ENCODE measurements around the gene ECT2. TPM values are rescaled to one million over a fixed set of nuclear protein-coding genes. Genes with fewer than 3 reads are reported as not detected.
A peak's percentile ranks its signal among the peaks of the same experiment; 100 is the strongest.
"Not testable (repeated sequence)": the region's sequence is repeated elsewhere in the genome, so short reads cannot be mapped to it uniquely, and the experiment has no call there.

The ECT2 gene
- total RNA-seq, 2 experiments from 2014 or later, result 55.3 to 59.4 TPM

DNA sequence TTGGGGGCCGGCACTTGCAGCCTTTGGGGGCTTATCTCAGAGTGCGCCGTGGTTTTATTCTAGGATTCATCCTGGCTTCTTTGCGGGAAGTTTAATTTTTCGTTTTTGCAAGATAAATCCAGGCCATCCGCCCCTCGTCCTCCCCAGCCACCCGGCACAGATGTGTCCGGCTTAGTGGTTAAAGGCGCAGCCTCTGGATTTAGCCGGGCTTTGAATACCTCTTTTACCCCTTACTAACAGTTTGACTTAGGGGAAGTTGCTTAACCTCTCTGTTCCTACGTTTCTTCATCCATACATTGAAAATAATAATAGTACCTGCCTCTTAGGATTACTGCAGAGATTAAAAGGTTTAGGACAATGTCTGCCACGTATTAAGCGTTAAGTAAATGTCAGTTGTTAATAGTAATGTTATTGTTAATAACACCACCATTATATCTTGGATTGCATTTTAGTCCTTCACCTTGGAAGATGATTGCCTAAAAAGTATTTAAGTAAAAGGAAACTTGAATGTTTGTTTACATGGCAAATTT, 714 bp downstream of the ECT2 start:
- intact Hi-C loops (cut with micrococcal nuclease), result loop anchor here (2.0 to 5.0 kb wide), 4 partner anchors 51 to 904 kb away; no protein-coding TSS in a partner anchor

GRCh38 chr3:172752651-172753050, 2.1 kb downstream of the ECT2 start:
- Mint-ChIP-seq H3K27me3 (ENCODE audit: low read depth) (no peaks in the 10 kb centered on the region), H3K9me3 (no peaks in the 10 kb centered on the region), H3K4me1 (ENCODE audit: low read depth) (peaks cover 13% of the 10 kb centered on the region), H3K27ac (no peak overlapping the region), H3K36me3 (ENCODE audit: low read depth) (peaks cover 22% of the 10 kb centered on the region), H3K4me3 (no peak overlapping the region)
- intact Hi-C loops (cut with micrococcal nuclease), result loop anchor here (5.0 kb wide), 1 partner anchor 50 kb away; no protein-coding TSS in a partner anchor
- DNase-seq, result no peak
- CTCF ChIA-PET, result no interaction called here

More for the DNA sequence above, 714 bp downstream of the ECT2 start:
- H3K27ac Mint-ChIP-seq, result peak overlapping the region; percentile 94
- no peaks in the 10 kb centered on the region for H3K9me3 Mint-ChIP-seq
- peaks cover 13% of the 10 kb centered on the region for H3K4me1 Mint-ChIP-seq (ENCODE audit: low read depth)
- no peaks in the 10 kb centered on the region for H3K27me3 Mint-ChIP-seq (ENCODE audit: low read depth)
- CTCF ChIA-PET, result interaction anchor here (1.4 to 1.8 kb wide), 2 partner anchors 11 to 78 kb away, joined by 6 to 9 read pairs; no protein-coding TSS in a partner anchor
- peaks cover 15% of the 10 kb centered on the region for H3K36me3 Mint-ChIP-seq (ENCODE audit: low read depth)
- DNase-seq, result peak; percentile 36
- peak overlapping the region; percentile 99 for H3K4me3 Mint-ChIP-seq

GRCh38 chr3:172753125-172753524, 2.6 kb downstream of the ECT2 start:
- peaks cover 26% of the 10 kb centered on the region for H3K36me3 Mint-ChIP-seq (ENCODE audit: low read depth)

DNA sequence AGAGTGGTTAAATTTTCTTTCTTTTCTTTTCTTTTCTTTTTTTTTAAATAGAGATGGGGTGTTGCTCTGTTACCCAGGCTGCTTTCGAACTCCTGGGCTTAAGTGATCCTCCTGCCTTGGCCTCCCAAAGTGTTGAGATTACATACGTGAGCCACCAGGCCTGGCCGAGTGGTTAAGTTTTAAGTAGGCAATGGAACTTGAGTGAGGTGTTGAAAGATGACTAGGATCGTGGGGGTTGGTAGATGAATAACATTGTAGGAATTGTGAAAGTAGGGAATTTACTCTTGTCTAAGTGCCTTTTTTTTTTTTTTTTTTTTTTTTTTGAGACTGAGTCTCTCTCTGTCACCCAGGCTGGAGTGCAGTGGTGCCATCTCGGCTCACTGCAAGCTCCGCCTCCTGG, 9.9 kb downstream of the ECT2 start:
- H3K27ac Mint-ChIP-seq; H3K4me3 Mint-ChIP-seq; CTCF ChIA-PET; H3K27me3 Mint-ChIP-seq (ENCODE audit: low read depth); H3K4me1 Mint-ChIP-seq (ENCODE audit: low read depth); intact Hi-C loops (cut with micrococcal nuclease); H3K9me3 Mint-ChIP-seq; DNase-seq: not testable (repeated sequence)
- peaks cover 53% of the 10 kb centered on the region for H3K36me3 Mint-ChIP-seq (ENCODE audit: low read depth)

More at GRCh38 chr3:172753125-172753524, 2.6 kb downstream of the ECT2 start:
- intact Hi-C loops (cut with micrococcal nuclease), result loop anchor here (5.0 kb wide), 1 partner anchor 49 kb away; no protein-coding TSS in a partner anchor
- Mint-ChIP-seq H3K9me3 (no peaks in the 10 kb centered on the region), H3K27me3 (ENCODE audit: low read depth) (no peaks in the 10 kb centered on the region), H3K4me1 (ENCODE audit: low read depth) (peaks cover 13% of the 10 kb centered on the region), H3K27ac (no peak overlapping the region), H3K4me3 (no peak overlapping the region)
- CTCF ChIA-PET, result no interaction called here
- DNase-seq, result no peak

DNA sequence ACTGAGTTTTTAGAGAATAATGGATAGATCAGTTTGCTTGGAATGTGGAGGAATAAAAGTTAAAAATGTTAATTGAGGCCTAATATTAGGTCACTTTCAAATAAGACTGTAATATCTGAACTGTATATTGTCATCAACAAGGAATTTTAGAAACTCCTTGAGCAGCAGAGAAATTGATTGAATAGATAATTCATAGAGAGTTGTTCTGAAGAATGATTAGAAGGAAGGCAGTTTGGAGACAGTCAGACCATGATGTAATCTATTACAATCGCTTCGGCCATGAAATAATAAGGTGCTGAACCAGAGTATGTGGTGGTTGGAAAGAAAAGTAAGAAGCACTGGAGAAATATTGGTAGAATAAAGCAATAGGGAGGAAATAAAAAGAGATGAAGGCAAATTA, 15.7 kb downstream of the ECT2 start:
- H3K4me1 Mint-ChIP-seq (ENCODE audit: low read depth), result peaks cover under 1% of the 10 kb centered on the region
- no peaks in the 10 kb centered on the region for H3K9me3 Mint-ChIP-seq
- H3K27me3 Mint-ChIP-seq (ENCODE audit: low read depth), result no peaks in the 10 kb centered on the region
- CTCF ChIA-PET, result no interaction called here
- intact Hi-C loops (cut with micrococcal nuclease), result no loop called here
- H3K36me3 Mint-ChIP-seq (ENCODE audit: low read depth), result peaks cover 59% of the 10 kb centered on the region
- no peak overlapping the region for H3K27ac Mint-ChIP-seq
- no peak overlapping the region for H3K4me3 Mint-ChIP-seq
- DNase-seq, result no peak

DNA sequence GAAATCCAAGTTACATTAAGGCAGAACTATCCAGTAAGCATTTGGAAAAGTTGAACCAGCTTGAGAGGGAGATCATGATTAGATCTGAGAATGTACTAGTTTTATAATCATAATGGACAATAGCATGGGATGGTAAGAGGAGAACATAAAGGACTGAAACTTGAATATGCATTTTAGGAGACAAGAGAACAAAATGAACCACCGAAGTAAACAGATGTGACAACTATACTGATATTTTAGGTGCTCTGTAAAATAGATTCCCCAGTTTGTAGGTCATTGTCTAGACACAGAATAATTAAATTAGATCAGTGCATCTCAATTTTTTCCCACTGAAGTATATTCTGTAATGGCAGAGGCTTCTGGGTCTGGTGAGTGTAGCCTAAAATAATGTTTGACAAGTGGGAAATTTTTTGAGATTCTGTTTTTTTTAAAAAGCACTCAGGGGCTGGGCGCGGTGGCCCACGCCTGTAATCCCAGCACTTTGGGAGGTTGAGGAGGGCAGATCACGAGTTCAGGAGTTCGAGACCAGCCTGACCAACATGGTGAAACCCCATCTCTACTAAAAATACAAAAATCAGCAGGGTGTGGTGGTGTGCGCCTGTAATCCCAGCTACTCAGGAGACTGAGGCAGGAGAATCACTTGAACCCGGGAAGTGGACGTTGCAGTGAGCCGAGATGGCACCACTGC, 16.3 kb downstream of the ECT2 start:
- H3K4me3 Mint-ChIP-seq, result no peak overlapping the region
- H3K4me1 Mint-ChIP-seq (ENCODE audit: low read depth), result peaks cover 6% of the 10 kb centered on the region
- no peak for DNase-seq
- intact Hi-C loops (cut with micrococcal nuclease), result no loop called here
- peaks cover 61% of the 10 kb centered on the region for H3K36me3 Mint-ChIP-seq (ENCODE audit: low read depth)
- no peaks in the 10 kb centered on the region for H3K27me3 Mint-ChIP-seq (ENCODE audit: low read depth)
- CTCF ChIA-PET, result interaction anchor here (0.6 kb wide), 1 partner anchor 9 kb away, joined by 4 read pairs; no protein-coding TSS in a partner anchor
- H3K27ac Mint-ChIP-seq, result no peak overlapping the region
- peaks cover 1% of the 10 kb centered on the region for H3K9me3 Mint-ChIP-seq

DNA sequence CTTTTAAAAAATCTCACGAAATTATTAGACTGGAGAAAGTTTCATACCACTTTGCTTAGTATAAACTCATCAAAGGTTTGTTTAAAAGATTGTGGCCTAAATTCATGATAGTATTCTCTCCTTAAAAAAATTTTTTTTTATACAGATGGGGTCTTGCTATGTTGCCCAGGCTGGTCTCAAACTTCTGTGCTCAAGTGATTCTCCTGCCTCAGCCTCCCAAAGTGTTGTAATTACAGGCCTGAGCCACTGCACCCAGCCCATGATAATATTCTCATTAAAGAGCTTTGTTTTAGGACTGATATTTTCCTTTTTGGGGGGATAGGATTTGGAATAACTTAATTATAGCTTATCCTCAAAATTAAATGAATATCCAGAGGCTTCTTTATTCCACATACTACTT, 19.9 kb downstream of the ECT2 start:
- CTCF ChIA-PET, result interaction anchor here (0.7 to 1.4 kb wide), 2 partner anchors 21 to 833 kb away, joined by 3 read pairs; no protein-coding TSS in a partner anchor
- no peak overlapping the region for H3K27ac Mint-ChIP-seq
- H3K9me3 Mint-ChIP-seq, result peaks cover 1% of the 10 kb centered on the region
- no peak for DNase-seq
- intact Hi-C loops (cut with micrococcal nuclease), result no loop called here
- no peak overlapping the region for H3K4me3 Mint-ChIP-seq
- peaks cover 49% of the 10 kb centered on the region for H3K36me3 Mint-ChIP-seq (ENCODE audit: low read depth)
- H3K4me1 Mint-ChIP-seq (ENCODE audit: low read depth), result peaks cover 6% of the 10 kb centered on the region
- no peaks in the 10 kb centered on the region for H3K27me3 Mint-ChIP-seq (ENCODE audit: low read depth)

- CTCF ChIA-PET, result no interaction called here
- Mint-ChIP-seq H3K4me1 (ENCODE audit: low read depth) (peaks cover 6% of the 10 kb centered on the region), H3K9me3 (peaks cover 1% of the 10 kb centered on the region), H3K27me3 (ENCODE audit: low read depth) (no peaks in the 10 kb centered on the region), H3K27ac (no peak overlapping the region), H3K4me3 (no peak overlapping the region), H3K36me3 (ENCODE audit: low read depth) (peaks cover 50% of the 10 kb centered on the region)
- DNase-seq, result no peak
- intact Hi-C loops (cut with micrococcal nuclease), result no loop called here
Measured at GRCh38 chr3:172771672-172772071, 21.1 kb downstream of the ECT2 start.

- CTCF ChIA-PET, result interaction anchor here (0.6 kb wide), 1 partner anchor 48 kb away, joined by 3 read pairs; no protein-coding TSS in a partner anchor
- Mint-ChIP-seq H3K36me3 (ENCODE audit: low read depth) (peaks cover 38% of the 10 kb centered on the region), H3K4me1 (ENCODE audit: low read depth) (peaks cover 9% of the 10 kb centered on the region), H3K4me3 (no peak overlapping the region), H3K27ac (no peak overlapping the region), H3K27me3 (ENCODE audit: low read depth) (no peaks in the 10 kb centered on the region), H3K9me3 (peaks cover 1% of the 10 kb centered on the region)
- no peak for DNase-seq
- intact Hi-C loops (cut with micrococcal nuclease), result no loop called here
Measured at GRCh38 chr3:172776049-172776717, 25.7 kb downstream of the ECT2 start.

- H3K9me3 Mint-ChIP-seq, result no peaks in the 10 kb centered on the region
- intact Hi-C loops (cut with micrococcal nuclease), result no loop called here
- CTCF ChIA-PET, result no interaction called here
Measured at GRCh38 chr3:172777901-172778300, 27.4 kb downstream of the ECT2 start.

DNA sequence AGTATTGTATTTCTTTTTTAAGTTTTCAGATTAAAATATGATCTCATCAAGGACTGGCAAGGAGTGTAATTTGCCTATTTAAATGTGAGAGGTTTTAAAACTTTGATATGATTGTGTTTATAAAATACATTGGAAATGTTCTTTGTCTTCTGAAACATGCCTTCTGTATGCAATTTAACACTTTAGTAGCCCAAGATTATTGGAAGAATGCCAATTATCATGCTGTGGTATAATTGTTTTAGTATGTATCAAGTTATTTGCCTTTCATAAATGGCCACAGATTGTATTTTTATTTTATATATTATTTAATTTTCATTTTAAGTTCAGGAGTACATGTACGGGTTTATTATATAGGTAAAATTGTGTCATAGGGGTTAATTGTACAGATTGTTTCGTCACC, 31.7 kb downstream of the ECT2 start:
- H3K27me3 Mint-ChIP-seq (ENCODE audit: low read depth), result no peaks in the 10 kb centered on the region
- peaks cover 15% of the 10 kb centered on the region for H3K36me3 Mint-ChIP-seq (ENCODE audit: low read depth)
- CTCF ChIA-PET, result no interaction called here
- no peaks in the 10 kb centered on the region for H3K9me3 Mint-ChIP-seq
- H3K27ac Mint-ChIP-seq, result no peak overlapping the region
- intact Hi-C loops (cut with micrococcal nuclease), result no loop called here
- H3K4me3 Mint-ChIP-seq, result no peak overlapping the region
- H3K4me1 Mint-ChIP-seq (ENCODE audit: low read depth), result peaks cover 4% of the 10 kb centered on the region
- no peak for DNase-seq

More at GRCh38 chr3:172777901-172778300, 27.4 kb downstream of the ECT2 start:
- Mint-ChIP-seq H3K36me3 (ENCODE audit: low read depth) (peaks cover 30% of the 10 kb centered on the region), H3K27me3 (ENCODE audit: low read depth) (no peaks in the 10 kb centered on the region), H3K4me1 (ENCODE audit: low read depth) (peaks cover 4% of the 10 kb centered on the region), H3K27ac (no peak overlapping the region), H3K4me3 (no peak overlapping the region)
- no peak for DNase-seq

DNA sequence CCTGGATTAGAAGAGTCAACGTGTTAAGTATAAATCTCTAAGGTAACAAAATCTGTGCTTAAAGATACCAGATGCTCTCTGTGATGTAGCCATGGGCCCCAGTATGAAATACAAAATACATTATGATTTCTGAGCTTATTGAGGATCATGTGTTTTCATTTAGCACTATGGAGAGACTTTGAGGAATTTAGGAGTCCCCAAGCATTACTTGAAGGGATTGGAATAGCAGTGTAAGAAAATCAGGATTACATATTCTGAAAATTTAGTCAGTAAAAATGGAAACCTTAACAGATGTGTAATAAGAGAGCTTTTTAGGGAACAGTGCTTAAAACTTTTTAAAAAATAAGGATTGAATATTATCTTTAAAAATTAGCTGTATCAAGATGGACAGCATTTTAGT, 35.5 kb downstream of the ECT2 start:
- Mint-ChIP-seq H3K4me1 (ENCODE audit: low read depth) (no peaks in the 10 kb centered on the region), H3K9me3 (no peaks in the 10 kb centered on the region), H3K4me3 (no peak overlapping the region), H3K36me3 (ENCODE audit: low read depth) (peaks cover 29% of the 10 kb centered on the region), H3K27ac (no peak overlapping the region), H3K27me3 (ENCODE audit: low read depth) (no peaks in the 10 kb centered on the region)
- CTCF ChIA-PET, result interaction anchor here (0.6 kb wide), 1 partner anchor 11 kb away, joined by 3 read pairs; no protein-coding TSS in a partner anchor
- intact Hi-C loops (cut with micrococcal nuclease), result no loop called here
- no peak for DNase-seq
